AG04449 (cell line): Measurements from ENCODE around the gene KHNYN.

Experiments
- CTCF ChIA-PET: fragments of 350-600 bp; formaldehyde crosslinking; extraction: SDS; loops from one replicate; lab custom pipeline; 2021; ENCODE audit warnings: antibody characterized with exemption; lab: Yijun Ruan, JAX
- POLR2A ChIA-PET: fragments of 400-600, 350-600 bp; formaldehyde crosslinking; extraction: SDS; loops from one replicate; lab custom pipeline; 2020; ENCODE audit warnings: antibody characterized with exemption, inconsistent platforms; lab: Yijun Ruan, JAX
- DNase-seq: peaks from one replicate; pipeline ENCODE4 v3.0.0-alpha.2; 2010; ENCODE audit warnings: low read depth, low spot score
- H3K4me3 ChIP-seq: 2 replicates; pipeline ENCODE4 v1.5.1; 2011; ENCODE audit warnings: low read depth, mild to moderate bottlenecking, control low read depth, low read length
- TF ChIP-seq, protein P1 (sequence below): IDR thresholded peaks from one replicate; pipeline ENCODE4 v1.5.1; 2011; ENCODE audit warnings: mild to moderate bottlenecking, moderate library complexity, low read length, control low read depth, inconsistent platforms; ENCODE audit not compliant: insufficient read depth; ENCODE audit errors: missing control alignments

The KHNYN gene

DNA sequence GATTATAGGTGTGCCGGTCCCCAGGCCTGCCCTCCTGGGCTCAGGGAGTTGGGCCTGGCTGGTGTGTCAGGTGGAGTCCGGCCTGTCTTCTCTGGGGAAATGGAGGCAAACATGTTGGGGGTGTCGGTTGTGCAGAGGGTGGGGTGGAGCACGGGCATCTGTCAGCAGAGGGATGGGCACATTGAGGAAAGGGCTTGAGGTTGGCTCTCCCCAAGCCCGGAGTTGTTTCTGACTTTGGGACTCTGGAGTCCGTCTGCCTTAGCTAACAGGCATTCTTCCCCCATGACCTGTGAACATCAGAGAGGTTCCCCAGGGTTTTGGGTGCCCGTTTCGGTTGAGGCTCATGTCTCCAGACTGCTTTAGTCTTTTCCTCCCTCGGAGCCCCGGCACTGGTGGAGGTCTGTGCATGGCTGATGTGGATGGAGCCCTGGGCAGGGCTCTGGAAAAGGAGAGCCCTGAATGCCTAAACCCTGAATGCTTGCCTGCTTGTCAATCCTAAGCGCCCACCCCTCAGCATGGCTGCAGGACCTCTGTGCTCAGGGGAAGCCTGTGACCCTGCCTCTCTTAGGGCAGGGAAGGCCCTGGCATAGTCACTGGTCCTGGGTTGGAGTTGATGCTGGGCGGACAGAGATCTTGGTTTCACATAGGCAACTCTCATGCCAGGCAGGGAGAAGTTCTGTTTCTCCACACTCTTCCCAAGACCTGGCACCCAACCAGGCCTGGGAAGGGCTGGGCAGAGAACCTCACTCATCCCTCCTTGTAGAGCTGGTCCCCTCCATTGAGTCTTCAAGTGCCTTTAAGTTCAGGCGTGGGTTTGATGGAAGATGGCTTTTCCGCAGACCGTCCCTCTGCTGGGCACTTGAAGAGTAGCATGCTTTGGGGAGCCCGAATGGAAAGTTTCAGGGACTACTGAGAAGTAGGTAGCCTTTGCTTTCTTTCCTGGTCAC, 18.0 kb upstream of the KHNYN start:
- POLR2A ChIA-PET = no interaction called here

GRCh38 chr14:24414077-24414476, 15.7 kb upstream of the KHNYN start:
- H3K4me3 ChIP-seq = no peak overlapping the region
- TF ChIP-seq, protein P1, sequence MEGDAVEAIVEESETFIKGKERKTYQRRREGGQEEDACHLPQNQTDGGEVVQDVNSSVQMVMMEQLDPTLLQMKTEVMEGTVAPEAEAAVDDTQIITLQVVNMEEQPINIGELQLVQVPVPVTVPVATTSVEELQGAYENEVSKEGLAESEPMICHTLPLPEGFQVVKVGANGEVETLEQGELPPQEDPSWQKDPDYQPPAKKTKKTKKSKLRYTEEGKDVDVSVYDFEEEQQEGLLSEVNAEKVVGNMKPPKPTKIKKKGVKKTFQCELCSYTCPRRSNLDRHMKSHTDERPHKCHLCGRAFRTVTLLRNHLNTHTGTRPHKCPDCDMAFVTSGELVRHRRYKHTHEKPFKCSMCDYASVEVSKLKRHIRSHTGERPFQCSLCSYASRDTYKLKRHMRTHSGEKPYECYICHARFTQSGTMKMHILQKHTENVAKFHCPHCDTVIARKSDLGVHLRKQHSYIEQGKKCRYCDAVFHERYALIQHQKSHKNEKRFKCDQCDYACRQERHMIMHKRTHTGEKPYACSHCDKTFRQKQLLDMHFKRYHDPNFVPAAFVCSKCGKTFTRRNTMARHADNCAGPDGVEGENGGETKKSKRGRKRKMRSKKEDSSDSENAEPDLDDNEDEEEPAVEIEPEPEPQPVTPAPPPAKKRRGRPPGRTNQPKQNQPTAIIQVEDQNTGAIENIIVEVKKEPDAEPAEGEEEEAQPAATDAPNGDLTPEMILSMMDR = no peak
- CTCF ChIA-PET = interaction anchor here (0.7 to 33.5 kb wide), 7 partner anchors 2 to 85 kb away, joined by 3 to 1633 read pairs (median 6); partner anchors contain the start of genes ADCY4, CBLN3, KHNYN and NYNRIN
- POLR2A ChIA-PET = no interaction called here
- DNase-seq = no peak

More for the DNA sequence above, 18.0 kb upstream of the KHNYN start:
- TF ChIP-seq, protein P1 = peak; percentile 76
- H3K4me3 ChIP-seq = no peak overlapping the region
- no peak for DNase-seq
- CTCF ChIA-PET = interaction anchor here (0.6 to 33.5 kb wide), 10 partner anchors 1 to 83 kb away, joined by 3 to 1633 read pairs (median 4); partner anchors contain the start of genes ADCY4, CBLN3, KHNYN and NYNRIN

GRCh38 chr14:24414732-24415420, 14.9 kb upstream of the KHNYN start:
- TF ChIP-seq, protein P1 = no peak
- CTCF ChIA-PET = interaction anchor here (1.5 to 33.5 kb wide), 6 partner anchors 3 to 86 kb away, joined by 4 to 1633 read pairs (median 282); partner anchors contain the start of genes ADCY4, CBLN3, KHNYN and NYNRIN
- DNase-seq = no peak
- no peak overlapping the region for H3K4me3 ChIP-seq
- POLR2A ChIA-PET = no interaction called here

DNA sequence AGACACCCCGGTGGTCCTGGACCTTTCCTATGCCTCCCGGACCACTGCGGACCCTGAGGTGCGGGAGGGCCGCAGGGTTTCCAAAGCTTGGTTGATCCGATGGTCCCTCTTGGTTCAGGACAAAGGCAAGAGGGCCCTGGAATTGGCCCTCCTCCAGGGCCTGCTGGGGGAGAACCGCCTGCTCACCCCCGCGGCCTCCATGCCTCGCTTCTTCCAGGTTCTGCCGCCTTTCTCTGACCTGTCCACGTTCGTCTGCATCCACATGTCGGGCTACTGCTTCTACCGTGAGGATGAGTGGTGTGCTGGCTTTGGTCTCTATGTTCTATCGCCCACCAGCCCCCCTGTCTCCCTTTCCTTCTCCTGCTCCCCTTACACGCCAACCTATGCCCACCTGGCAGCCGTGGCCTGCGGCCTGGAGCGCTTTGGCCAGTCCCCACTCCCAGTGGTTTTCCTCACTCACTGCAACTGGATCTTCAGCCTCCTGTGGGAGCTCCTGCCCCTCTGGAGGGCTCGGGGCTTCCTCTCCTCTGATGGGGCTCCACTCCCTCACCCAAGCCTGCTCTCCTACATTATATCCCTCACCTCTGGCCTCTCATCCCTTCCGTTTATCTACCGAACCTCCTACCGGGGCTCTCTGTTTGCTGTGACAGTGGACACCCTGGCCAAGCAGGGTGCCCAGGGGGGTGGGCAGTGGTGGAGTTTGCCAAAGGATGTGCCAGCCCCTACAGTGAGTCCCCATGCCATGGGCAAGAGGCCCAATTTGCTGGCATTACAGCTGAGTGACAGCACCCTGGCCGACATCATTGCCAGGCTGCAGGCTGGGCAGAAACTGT, 14.1 kb upstream of the KHNYN start:
- DNase-seq = no peak
- CTCF ChIA-PET = interaction anchor here (1.6 to 33.5 kb wide), 4 partner anchors 3 to 87 kb away, joined by 5 to 1633 read pairs (median 557); partner anchors contain the start of genes ADCY4, CBLN3, KHNYN and NYNRIN
- TF ChIP-seq, protein P1 = no peak
- H3K4me3 ChIP-seq = no peak overlapping the region
- POLR2A ChIA-PET = no interaction called here

DNA sequence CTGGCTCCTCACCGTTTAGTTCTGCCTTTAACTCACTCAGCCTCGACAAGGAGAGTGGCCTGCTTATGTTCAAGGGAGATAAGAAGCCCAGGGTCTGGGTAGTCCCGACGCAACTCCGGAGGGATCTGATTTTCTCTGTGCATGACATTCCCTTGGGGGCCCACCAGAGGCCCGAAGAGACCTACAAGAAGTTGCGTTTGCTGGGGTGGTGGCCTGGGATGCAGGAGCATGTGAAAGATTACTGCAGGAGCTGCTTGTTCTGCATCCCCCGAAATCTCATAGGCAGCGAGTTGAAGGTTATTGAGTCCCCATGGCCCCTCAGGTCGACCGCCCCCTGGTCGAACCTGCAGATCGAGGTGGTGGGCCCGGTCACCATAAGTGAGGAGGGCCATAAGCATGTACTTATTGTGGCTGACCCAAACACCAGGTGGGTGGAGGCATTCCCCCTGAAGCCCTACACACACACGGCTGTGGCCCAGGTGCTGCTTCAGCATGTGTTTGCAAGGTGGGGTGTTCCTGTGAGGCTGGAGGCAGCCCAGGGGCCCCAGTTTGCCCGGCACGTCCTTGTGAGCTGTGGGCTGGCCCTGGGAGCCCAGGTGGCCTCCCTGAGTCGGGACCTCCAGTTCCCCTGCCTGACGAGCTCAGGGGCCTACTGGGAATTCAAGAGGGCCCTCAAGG, 13.4 kb upstream of the KHNYN start:
- ChIA-PET CTCF (interaction anchor here (27.9 to 33.5 kb wide), 3 partner anchors 4 to 87 kb away, joined by 557 to 1633 read pairs (median 557); partner anchors contain the start of genes ADCY4, CBLN3, KHNYN and NYNRIN), POLR2A (no interaction called here)
- no peak for DNase-seq
- TF ChIP-seq, protein P1 = no peak
- no peak overlapping the region for H3K4me3 ChIP-seq
